ENCODE results near the gene ZNF236.

ZNF236 gene

DNA sequence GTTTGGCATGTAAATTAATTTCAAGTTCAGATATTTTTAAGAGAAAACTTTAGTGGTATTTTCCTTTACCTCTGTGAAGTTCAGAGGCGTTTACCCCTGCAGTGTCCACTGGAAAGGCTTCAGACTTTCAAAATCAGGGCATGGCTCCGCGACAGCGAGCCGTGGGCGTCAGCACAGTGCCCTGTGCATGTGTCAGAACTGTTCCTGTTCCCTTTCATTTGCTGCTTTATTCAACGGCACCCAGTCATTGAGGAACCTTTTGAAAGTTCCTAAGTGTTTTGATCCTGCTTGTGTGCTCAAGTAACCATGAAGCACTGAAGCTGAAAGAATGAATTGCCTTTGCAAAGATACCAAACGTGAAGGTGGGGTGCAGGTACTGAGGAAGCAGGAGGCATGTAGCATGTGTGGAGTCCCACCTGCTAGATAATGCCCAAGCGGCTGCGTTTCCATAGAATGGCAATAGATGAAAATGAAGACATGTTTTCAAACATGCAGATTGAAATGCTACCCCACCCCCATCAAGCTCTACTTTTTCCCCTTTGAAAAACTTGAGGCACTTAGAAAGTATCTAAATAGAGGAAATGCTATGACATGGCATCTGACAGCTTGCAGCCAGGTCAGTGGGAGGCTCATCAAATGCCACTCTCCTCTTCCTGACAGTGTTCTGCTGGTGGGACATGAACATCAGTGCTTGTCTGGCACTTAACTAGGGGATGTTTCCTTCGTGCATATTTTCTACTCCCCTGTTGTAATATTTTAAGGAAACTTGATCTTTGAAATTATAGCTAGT is 148.6 kb downstream of the ZNF236 start:
- H3K36me3 ChIP-seq (replicated peaks), result no peaks in the 10 kb centered on the region
- DNase-seq, result no peak
- H3K27ac ChIP-seq, result no peak overlapping the region
- H3K4me3 ChIP-seq (ENCODE audit: low read depth, low read length), result no peak overlapping the region
- in situ Hi-C loops (cut with HindIII; ENCODE audit: low pct_ligation_motif_present, low sequenced_read_pairs), result no loop called here
- TF ChIP-seq, protein P1, sequence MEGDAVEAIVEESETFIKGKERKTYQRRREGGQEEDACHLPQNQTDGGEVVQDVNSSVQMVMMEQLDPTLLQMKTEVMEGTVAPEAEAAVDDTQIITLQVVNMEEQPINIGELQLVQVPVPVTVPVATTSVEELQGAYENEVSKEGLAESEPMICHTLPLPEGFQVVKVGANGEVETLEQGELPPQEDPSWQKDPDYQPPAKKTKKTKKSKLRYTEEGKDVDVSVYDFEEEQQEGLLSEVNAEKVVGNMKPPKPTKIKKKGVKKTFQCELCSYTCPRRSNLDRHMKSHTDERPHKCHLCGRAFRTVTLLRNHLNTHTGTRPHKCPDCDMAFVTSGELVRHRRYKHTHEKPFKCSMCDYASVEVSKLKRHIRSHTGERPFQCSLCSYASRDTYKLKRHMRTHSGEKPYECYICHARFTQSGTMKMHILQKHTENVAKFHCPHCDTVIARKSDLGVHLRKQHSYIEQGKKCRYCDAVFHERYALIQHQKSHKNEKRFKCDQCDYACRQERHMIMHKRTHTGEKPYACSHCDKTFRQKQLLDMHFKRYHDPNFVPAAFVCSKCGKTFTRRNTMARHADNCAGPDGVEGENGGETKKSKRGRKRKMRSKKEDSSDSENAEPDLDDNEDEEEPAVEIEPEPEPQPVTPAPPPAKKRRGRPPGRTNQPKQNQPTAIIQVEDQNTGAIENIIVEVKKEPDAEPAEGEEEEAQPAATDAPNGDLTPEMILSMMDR (IDR thresholded peaks at IDR 0.05; ENCODE audit: low read depth, low read length, missing control alignments), result no peak
- H3K27me3 ChIP-seq (replicated peaks), result no peaks in the 10 kb centered on the region

DNA sequence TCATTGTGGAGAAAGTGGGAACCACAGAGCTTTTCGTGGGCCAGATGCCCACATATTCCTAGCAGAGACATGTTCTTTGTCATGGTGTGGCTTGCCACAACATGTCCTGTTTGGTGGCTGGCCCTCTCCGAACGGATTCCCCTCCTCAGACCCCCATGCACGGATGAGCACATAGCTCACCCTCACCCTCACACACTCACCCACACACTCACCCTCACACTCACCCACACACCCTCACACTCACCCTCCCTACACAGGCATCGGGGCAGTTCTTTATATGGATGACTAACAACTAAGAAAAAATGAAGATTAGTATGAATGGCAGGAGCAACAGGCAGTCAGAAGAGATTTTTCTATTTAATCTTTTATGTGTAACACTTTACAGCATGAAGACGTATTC is 149.9 kb downstream of the ZNF236 start:
- no peak for DNase-seq
- Histone ChIP-seq H3K36me3 (replicated peaks) (no peaks in the 10 kb centered on the region), H3K27me3 (replicated peaks) (no peaks in the 10 kb centered on the region), H3K27ac (no peak overlapping the region), H3K4me3 (ENCODE audit: low read depth, low read length) (no peak overlapping the region)
- TF ChIP-seq, protein P1 (IDR thresholded peaks at IDR 0.05; ENCODE audit: low read depth, low read length, missing control alignments), result no peak
- in situ Hi-C loops (cut with HindIII; ENCODE audit: low pct_ligation_motif_present, low sequenced_read_pairs), result no loop called here

DNA sequence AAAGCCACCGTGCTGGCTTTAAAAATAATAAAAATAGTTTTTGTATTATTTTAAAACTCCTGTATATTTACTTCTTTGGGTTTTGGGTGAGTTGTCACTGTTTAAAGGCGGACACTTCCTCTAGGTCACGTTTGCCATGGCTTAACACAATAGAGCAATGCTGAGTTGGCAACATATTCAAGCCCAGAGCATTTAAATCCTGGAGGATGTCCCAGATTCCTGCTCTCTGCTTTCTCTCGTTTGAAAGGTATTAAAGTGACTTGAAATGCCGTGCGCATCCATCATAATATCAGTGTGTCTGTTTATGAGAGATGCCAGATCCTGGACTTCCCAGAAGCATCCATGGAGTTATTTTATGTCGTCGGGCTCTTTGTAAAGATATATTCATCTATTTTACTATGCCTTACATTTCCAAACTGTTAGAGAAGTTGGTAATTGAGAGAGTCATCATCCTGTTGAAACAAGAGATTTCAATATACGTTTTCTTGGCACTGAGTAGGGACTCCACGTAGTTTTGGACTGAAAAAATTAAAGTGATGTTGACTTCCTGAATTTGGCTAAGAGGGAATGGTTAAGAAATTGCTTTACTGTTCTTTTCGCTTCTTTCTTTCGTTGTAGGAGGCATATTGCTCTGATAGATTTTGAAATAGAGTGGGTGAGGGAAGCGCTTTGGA is 150.6 kb downstream of the ZNF236 start:
- TF ChIP-seq, protein P1 (IDR thresholded peaks at IDR 0.05; ENCODE audit: low read depth, low read length, missing control alignments), result no peak
- no peak for DNase-seq

DNA sequence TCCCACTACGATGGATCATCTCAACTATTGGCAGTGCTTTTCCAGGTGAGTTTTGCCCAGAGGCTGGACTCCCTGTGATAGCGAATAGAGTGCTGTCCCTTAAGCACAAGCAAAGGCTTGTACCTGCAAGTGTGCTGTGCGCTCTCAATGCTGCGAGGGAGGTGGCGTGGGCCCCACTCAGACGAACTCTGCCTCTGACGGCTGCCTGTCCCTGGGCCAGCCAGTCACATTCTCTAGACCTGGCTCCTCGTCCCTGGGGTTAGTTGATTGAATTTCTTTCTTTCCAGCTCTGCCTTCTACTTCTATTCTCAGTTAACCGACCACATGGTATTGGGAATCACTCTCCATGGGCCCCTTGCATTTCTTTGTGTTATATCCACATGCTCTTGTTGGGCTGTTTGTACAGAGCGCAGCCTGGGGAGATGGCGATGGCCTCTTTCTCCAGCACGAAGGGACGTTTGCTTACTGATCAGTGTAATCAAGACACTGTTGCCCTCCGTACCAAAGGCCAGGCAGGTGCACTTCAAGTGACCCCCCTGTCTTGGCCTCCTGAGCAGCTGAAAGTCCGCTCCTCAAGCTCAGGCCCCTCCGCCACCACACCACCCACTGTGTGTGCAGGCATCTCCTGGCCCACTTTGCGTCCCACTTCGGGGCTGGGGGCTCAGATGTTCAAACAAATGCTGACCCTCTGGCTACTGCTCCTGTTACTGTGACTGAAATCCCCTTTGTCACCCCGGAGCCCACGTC is 151.3 kb downstream of the ZNF236 start:
- no peak for DNase-seq
- no peak overlapping the region for H3K4me3 ChIP-seq (ENCODE audit: low read depth, low read length)
- TF ChIP-seq, protein P1 (IDR thresholded peaks at IDR 0.05; ENCODE audit: low read depth, low read length, missing control alignments), result no peak
- H3K27ac ChIP-seq, result no peak overlapping the region
- in situ Hi-C loops (cut with HindIII; ENCODE audit: low pct_ligation_motif_present, low sequenced_read_pairs), result no loop called here
- no peaks in the 10 kb centered on the region for H3K36me3 ChIP-seq (replicated peaks)
- H3K27me3 ChIP-seq (replicated peaks), result no peaks in the 10 kb centered on the region

More for the DNA sequence above, 150.6 kb downstream of the ZNF236 start:
- no peak overlapping the region for H3K27ac ChIP-seq
- in situ Hi-C loops (cut with HindIII; ENCODE audit: low pct_ligation_motif_present, low sequenced_read_pairs), result no loop called here
- no peaks in the 10 kb centered on the region for H3K27me3 ChIP-seq (replicated peaks)
- H3K36me3 ChIP-seq (replicated peaks), result no peaks in the 10 kb centered on the region
- H3K4me3 ChIP-seq (ENCODE audit: low read depth, low read length), result no peak overlapping the region

DNA sequence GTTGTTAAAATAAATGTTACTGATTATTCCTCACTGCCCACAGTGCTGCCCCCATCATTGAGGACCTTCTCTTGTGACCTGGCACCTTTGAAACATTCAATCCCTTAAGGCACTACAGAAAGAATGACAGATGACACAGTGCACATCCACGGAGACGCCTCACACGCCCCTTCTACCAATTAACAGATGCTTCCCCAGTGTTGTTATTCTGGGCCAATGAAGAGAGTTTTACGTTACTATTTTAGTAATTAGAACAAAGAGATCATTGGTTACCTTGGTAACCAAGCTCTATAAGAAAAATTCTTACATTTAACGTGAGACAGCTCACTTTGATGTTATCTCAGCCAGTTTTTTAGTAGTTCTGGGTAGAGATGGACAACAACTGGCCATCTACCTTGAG is 152.0 kb downstream of the ZNF236 start:
- Histone ChIP-seq H3K4me3 (ENCODE audit: low read depth, low read length) (no peak overlapping the region), H3K27ac (no peak overlapping the region), H3K36me3 (replicated peaks) (no peaks in the 10 kb centered on the region), H3K27me3 (replicated peaks) (no peaks in the 10 kb centered on the region)
- no peak for DNase-seq
- in situ Hi-C loops (cut with HindIII; ENCODE audit: low pct_ligation_motif_present, low sequenced_read_pairs), result no loop called here
- TF ChIP-seq, protein P1 (IDR thresholded peaks at IDR 0.05; ENCODE audit: low read depth, low read length, missing control alignments), result no peak
